Stimulated activated CD4-positive, alpha-beta T cell treated with anti-CD3 and anti-CD28 coated beads, Interleukin-15, amount 100 ng/mL, for 48 hours (primary cell): ENCODE measurements around the gene TBC1D9.

Experiments used
- DNase-seq, 2 donors: peaks; one replicate each; pipeline ENCODE4 v3.0.0-alpha.2; 2020; ENCODE audit warnings: low read depth in 2 of 2

TBC1D9 gene

DNA sequence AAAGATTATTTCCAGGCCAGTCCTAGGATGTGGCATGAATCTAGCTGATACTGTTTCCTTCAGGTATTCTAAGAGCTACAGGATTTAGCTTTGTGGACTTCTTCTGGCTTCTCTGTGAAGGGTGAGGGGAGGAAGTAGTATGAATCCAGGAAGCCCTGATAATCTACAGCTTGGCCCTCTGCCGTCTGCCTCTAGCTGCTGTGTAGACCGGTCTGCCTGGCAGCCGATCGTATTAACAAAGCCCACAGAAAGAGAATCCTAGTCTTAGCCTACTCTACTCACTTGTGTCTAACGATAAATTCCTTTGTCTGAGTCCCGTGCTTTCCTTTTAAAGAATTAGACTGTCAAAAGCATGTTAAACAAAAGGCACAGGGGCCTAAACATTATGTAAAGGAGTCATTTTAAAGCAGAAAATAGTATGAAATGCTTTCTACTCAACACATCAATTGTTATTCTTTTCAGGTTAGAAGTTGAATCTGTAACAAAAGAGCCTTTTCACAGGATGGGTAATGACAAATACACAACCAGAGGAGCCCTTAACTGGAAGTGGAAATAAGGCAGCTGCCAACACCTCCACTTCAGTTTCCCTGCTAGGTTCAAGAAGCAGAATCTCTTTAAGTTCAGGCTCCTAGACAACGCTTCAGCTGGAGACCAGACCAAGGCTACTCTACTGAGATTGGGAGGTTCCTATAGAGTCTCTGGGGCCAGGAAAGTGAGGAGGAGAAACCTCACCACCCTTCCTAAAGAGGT, 138.5 kb downstream of the TBC1D9 start:
- DNase-seq = no peak

DNA sequence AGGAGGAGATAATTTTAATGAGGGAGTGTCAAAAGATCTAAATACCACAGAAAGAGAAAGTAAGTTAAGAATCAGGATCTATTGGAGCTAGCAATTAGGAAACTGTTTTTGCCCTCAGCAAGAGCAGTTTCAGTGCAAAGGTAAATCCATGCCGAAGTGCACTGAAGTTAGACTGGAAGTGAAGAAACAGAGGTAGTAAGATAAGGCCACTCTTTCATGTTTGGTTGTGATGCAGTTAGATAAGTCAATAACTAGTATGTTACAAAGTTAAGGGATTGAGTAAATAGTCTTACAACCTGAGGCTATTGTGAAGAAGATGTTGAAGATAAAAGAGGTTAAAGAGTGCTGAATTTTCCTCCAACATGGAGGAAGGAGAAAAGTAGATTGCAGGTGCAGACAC, 140.7 kb downstream of the TBC1D9 start:
- DNase-seq = no peak

DNA sequence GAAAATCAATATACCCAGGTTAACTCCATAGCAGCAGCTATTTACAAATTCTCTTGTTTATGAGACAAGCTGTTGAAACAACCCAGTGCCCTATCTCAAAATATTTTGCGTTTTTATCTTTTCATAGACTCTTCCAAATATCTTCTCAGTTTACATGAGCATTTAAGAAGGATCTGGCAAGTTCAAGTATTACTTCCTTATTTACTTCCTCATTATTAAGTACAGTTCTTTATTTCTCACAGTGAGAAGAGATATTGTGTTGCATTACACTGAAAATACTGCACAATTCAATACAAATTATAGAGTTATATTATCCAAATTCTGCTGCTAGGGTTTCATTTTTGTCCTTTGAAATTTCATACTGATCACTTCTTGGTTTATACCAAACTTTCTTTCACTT, 143.8 kb downstream of the TBC1D9 start:
- DNase-seq = no peak

DNA sequence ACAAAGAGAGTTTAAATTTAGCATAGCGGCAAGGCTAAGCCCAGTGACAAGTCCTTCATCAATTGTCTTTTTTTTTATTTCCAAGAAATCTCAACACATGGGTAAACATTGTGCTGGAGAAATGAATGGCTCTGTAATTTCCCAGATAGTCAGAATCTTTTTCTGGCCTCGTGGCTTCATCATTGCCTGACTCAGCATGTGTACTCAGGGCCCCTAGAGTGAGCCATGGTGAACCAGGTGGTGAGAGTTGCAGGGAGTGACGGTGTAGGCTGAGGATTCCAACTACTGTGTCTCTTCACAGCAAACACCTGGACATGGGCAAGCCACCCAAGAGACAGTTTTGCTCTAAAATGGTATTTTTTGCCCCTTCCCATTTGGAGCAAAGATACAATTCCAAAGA, 144.3 kb downstream of the TBC1D9 start:
- no peak for DNase-seq

DNA sequence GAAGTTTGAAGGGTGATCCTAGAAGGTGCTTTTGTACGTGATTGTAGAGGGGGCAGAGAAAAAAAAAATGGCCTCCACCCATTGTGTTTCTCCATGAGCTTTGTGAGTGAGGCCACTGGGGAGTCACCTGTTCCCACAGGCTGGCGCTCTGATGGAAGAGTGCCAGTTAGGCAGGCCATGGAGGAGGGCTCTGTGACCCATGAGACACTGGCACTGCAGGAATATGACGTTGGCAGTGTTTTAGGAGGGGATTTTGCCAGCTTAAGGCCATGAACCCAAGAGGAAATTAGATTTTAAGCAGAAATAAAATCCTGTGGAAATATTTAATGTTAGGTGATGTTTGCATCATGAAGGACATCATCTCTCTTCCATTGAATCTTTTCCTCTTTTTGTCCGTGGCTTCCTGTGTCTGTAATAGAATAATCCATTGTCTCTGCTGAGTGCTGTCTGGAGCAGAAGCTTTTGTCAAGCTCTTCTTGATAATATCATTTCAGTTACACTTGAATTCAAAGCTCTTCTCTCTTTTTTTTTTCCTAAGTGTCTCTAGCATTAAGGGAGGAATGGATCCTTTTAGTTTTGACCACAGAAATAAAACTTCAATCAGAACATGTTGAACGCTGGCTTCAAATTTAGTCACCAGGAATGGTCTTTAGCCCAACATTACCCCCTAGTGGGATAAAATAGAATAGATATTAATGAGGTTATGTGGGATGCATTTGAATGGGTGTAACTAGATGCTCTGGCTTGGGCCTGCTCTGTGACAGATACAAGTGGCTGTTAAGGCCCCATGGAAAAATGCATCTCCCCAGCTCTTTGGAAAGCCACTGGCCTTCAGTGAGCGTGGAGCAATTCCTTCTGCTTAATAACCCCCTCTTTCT, 146.4 kb downstream of the TBC1D9 start:
- DNase-seq = no peak

DNA sequence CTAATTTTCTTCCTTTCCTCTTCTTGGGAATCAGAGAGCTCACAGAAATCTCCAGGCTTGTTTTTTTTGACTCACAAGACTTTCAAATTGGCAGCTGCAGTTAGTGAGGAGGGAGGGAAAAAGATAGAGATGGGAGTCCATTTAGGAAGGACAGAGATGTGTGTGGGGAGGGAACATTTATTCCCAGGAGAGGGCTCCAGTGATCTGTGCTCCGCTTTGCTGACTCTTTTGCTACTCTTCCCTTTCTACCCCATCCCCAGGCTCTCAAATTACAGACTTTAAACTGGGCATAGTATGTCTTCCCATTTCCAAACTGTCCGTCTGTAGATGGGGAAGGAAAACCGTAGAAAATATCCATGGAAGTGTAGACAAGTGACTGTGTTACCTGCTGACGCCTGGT, 148.3 kb downstream of the TBC1D9 start:
- no peak for DNase-seq

DNA sequence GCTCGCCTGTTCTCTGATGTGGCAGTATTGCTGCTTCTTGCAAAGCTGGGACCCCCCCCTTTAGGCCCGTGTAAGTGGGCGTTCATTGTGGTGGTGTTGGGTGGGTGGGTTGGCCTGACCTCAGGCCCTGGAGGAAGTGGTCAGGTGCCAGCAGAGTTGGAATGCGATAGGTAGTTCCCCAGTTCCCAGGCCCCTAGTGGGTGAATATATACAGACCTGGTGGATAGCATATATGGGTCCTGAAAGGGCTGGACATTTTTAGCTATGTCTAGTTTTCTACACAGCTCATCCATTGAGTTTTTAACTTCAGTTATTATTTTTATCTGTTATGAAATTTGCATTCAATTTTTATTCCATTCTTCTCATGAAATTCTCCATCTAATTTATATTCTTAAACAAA, 151.6 kb downstream of the TBC1D9 start:
- no peak for DNase-seq

DNA sequence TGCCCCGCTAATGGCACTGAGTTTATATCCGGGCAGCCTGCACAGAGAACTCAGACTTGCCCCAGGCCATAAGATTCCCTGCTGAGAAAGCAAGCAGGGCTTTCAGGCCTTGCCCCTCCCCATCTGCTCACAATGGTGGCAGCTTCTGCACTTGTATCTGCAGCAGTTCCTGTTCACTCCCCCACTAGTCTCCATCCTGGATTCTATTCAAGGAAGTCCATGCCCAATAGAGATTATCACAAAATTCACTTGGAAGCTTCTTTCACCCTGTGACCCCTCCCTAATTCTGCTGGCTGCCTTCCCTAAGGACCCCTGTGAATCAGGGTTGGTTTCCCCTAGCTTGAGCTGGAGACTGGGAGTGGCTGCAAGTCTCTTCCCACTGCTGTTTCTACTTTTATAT, 152.9 kb downstream of the TBC1D9 start:
- DNase-seq = no peak

DNA sequence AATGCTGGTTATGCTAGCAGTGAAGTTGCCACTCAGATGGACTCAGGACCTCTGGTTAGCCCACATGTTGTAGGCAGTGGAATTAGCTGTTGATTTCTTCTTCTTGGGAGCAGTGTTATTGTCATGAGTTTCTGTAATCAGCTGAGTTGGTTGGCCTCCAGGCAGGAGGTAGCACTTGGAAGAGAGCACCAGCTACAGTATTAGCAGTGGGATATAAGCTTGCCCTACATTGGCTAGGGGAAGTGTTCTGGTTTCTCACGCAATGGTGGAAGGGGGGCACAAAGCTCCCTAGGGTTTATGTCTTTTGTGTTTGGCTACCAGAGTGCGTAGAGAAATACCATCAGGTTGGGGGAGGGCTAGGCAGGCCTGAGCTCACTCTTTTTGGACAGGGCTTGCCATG, 153.5 kb downstream of the TBC1D9 start:
- DNase-seq = no peak

DNA sequence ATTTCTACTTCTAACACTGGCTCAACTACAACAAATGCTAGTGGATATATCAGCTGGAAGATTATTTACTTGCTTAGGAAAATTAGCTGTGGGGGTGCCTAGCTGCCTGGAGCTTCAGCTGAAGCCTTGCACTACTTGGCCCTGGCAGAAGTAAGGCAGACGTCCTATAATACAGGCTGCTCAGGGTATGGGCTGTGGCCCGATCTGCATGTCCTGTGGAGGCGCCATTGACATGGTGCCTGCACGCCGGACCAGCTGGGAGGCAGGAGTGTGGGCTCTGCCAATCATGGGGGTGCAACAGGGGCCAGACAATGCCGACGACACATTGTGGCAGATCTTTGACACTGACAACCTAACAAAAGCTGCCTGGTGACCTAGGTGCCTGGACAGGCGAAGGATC, 155.8 kb downstream of the TBC1D9 start:
- DNase-seq = no peak

DNA sequence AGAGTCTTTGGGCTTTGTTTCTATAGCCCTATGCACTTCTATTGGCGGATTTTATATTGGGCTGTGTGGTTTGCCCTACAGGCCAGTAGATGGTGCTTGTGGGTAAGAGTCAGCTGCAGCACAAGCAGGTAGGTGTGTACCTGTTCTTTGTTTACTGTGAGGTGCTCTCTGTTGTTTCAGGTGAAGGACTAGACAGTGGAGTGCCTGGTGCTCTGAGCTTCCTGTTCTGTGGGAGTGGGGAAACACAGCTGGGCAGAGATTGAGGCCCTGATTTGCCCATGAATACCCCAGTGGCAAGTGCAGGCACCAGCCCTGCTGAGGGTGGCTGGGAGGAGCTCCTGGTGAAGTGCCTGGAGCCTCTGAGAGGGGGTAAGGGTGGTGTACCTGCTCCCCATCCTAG, 161.1 kb downstream of the TBC1D9 start:
- DNase-seq = no peak

DNA sequence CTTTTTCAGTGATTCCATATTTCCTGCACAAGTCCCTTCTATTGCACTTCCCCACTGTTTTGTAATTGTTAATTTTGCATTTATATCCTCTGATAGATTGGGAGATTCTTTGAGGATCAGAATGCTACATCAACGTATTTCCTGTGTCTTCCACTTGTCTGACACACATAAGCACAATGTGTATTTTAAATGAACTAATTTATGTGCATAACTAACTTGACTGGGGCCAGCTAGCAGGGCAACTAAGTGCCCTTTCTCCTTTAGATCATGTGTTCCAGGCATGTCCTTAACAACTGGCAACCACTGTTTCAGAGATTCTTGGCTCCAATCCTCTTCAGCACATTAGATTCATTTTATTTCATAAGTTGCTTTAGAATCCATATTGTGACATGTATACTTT, 171.7 kb downstream of the TBC1D9 start:
- no peak for DNase-seq

DNA sequence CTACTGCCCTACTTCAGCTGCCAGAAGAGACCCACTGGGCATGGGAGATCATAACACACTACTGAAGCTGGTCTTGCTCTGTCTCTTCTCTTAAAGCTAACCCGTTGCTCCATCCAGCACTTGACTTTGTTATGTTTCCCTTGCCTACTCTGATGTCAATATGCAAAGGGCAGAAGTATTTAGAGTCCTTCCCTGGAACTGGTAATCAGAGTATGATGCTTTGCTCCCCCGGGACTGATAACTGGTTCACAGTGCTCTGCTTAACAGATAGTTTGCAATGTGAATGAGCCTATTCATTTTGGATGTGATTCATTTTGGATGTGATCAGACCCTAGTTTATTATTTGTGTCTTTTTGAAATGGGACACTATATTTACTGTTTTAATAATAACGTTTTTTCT, 175.1 kb downstream of the TBC1D9 start:
- DNase-seq = no peak

DNA sequence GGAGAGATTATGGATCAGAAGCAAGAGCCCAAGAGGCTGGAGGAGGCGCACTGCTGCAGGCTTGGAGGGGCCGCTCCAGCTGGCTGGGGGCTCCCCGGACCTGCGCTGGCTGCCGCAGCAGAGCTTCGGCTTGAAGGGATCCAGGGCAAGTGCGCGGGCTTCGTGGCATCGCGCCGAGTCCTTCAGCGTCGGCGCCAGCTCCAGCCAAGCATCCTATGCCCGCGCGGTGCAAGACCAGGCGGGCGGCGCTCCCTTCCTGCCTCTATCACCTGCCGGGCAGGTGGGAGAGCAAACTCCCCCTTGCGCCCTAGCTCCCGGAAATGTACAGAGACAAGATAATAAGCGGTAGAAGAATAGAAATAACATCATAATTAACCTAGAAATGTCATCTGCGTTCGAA, 176.9 kb downstream of the TBC1D9 start:
- DNase-seq = no peak

DNA sequence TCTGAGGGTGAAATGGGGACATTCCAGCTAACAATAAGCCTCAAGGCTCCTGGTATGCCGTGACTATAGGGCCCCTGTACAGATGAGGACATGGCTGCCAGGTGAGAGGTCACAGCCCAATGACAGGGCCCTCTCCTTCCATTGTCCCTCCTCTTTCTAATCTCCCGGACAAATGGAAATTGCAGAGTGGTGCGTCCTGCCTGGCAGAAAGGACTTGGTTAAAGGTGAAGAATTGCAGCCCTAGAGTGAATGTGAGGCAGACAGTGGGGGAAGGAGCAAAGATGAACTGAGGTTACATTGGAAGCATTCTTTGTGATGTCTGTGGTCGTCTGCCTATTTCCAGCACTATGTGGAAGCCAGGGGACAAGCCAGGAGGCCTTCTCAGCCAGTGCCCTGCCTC, 180.7 kb downstream of the TBC1D9 start:
- DNase-seq = no peak

DNA sequence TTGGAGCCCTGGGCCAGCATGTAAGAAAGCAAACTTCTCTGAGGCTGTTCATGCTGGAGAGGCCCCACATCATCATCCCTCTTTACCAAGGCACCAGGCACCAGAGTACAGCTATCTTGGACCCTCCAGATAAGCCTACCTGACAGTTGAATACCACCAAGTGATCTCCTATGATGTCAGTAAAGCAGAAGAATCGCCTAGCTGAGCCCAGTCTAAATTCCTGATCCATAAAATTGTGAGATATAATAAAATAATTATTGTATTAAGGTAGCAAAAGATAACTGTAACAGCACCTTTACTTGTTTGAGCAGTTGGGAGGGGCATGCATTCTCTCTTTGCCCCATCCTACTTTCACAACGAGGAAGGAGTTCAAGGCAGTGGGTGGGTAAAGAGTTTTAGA, 184.6 kb downstream of the TBC1D9 start:
- DNase-seq = no peak
